Liver (tissue), 9 donors: Measurements from ENCODE around the gene PHF10. TPM values are rescaled to one million over a fixed set of nuclear protein-coding genes. Genes with fewer than 3 reads are reported as not detected.
A peak's percentile ranks its signal among the peaks of the same experiment; 100 is the strongest.

Experiments used
- DNase-seq: peaks from one replicate; pipeline ENCODE4 v3.0.0-alpha.2; 2017; ENCODE audit warnings: low spot score
- H3K27ac ChIP-seq, 2 donors: one replicate each; pipeline ENCODE4 v1.7.0; 2013; ENCODE audit warnings: inconsistent platforms in 2 of 2, low read length in 2 of 2, control low read depth in 1 of 2, low read depth in 1 of 2, mild to moderate bottlenecking in 1 of 2
- H3K27me3 ChIP-seq, 4 donors: one replicate each; pipeline versions ENCODE4 v1.6.1 to v1.7.0; 2013; ENCODE audit warnings: low read length in 3 of 4, inconsistent platforms in 1 of 4, mild to moderate bottlenecking in 1 of 4, moderate library complexity in 1 of 4; ENCODE audit not compliant: control insufficient read depth in 4 of 4, insufficient read depth in 4 of 4
- H3K36me3 ChIP-seq, 4 donors: one replicate each; pipeline versions ENCODE4 v1.6.1 to v1.7.0; 2013; ENCODE audit warnings: low read length in 3 of 4, mild to moderate bottlenecking in 3 of 4, low read depth in 1 of 4, moderate library complexity in 1 of 4; ENCODE audit not compliant: control insufficient read depth in 4 of 4, insufficient read depth in 3 of 4
- H3K4me1 ChIP-seq, 4 donors: one replicate each; pipeline versions ENCODE4 v1.6.1 to v1.7.0; 2013; ENCODE audit warnings: low read length in 3 of 4, mild to moderate bottlenecking in 3 of 4, moderate library complexity in 1 of 4; ENCODE audit not compliant: control insufficient read depth in 4 of 4, insufficient read depth in 4 of 4
- H3K4me3 ChIP-seq, 3 donors: one replicate each; pipeline versions ENCODE4 v1.6.1 to v1.7.0; 2013; ENCODE audit warnings: low read length in 3 of 3, control low read depth in 1 of 3, low read depth in 1 of 3, mild to moderate bottlenecking in 1 of 3
- H3K9ac ChIP-seq, 2 donors: one replicate each; pipeline ENCODE4 v1.7.0; 2013; ENCODE audit warnings: low read length in 2 of 2, mild to moderate bottlenecking in 2 of 2, moderate library complexity in 2 of 2, control low read depth in 1 of 2, low read depth in 1 of 2
- H3K9me3 ChIP-seq, 4 donors: one replicate each; pipeline versions ENCODE4 v1.6.1 to v1.7.0; 2013; ENCODE audit warnings: low read length in 3 of 4; ENCODE audit not compliant: control insufficient read depth in 4 of 4
- EGR1 ChIP-seq, 2 donors: IDR thresholded peaks; 2 replicates each; pipeline ENCODE4 v1.6.1; 2016 to 2018; ENCODE audit warnings: antibody characterized with exemption in 2 of 2, low read depth in 2 of 2
- FOXA2 ChIP-seq: IDR thresholded peaks from 2 replicates; pipeline ENCODE4 v1.6.1; 2016; ENCODE audit warnings: antibody characterized with exemption
- GABPA ChIP-seq, 2 donors: IDR thresholded peaks in 1 of 2; conservative IDR thresholded peaks in 1 of 2; 2 replicates each; pipeline ENCODE4 v1.6.1; 2016; ENCODE audit warnings: antibody characterized with exemption in 2 of 2, mild to moderate bottlenecking in 1 of 2, moderate library complexity in 1 of 2
- HNF4A ChIP-seq, 2 donors: conservative IDR thresholded peaks; 2 replicates each; pipeline ENCODE4 v1.6.1; 2016; ENCODE audit warnings: antibody characterized with exemption in 2 of 2, mild to moderate bottlenecking in 2 of 2
- HNF4G ChIP-seq: IDR thresholded peaks from 2 replicates; pipeline ENCODE4 v1.6.1; 2016; ENCODE audit warnings: antibody characterized with exemption
- JUND ChIP-seq, 2 donors: IDR thresholded peaks; 2 replicates each; pipeline ENCODE4 v1.6.1; 2016; ENCODE audit warnings: antibody characterized with exemption in 2 of 2
- MAX ChIP-seq: IDR thresholded peaks from 2 replicates; pipeline ENCODE4 v1.6.1; 2016; ENCODE audit warnings: antibody characterized with exemption
- NR2F2 ChIP-seq: IDR thresholded peaks from 2 replicates; pipeline ENCODE4 v1.6.1; 2016; ENCODE audit warnings: antibody characterized with exemption
- RXRA ChIP-seq, 2 donors: IDR thresholded peaks; 2 replicates each; pipeline ENCODE4 v1.6.1; 2017 to 2018; ENCODE audit warnings: antibody characterized with exemption in 2 of 2, mild to moderate bottlenecking in 1 of 2
- SP1 ChIP-seq: IDR thresholded peaks from 2 replicates; pipeline ENCODE4 v1.6.1; 2018; ENCODE audit warnings: antibody characterized with exemption, mild to moderate bottlenecking
- TAF1 ChIP-seq: conservative IDR thresholded peaks from 2 replicates; pipeline ENCODE4 v1.6.1; 2016; ENCODE audit warnings: antibody characterized with exemption, mild to moderate bottlenecking
- YY1 ChIP-seq: IDR thresholded peaks from 2 replicates; pipeline ENCODE4 v1.6.1; 2016; ENCODE audit warnings: antibody characterized with exemption, mild to moderate bottlenecking
- ZBTB33 ChIP-seq: IDR thresholded peaks from 2 replicates; pipeline ENCODE4 v1.6.1; 2016; ENCODE audit warnings: antibody characterized with exemption
- WGBS: extraction: QIAGEN DNeasy Blood & Tissue Kit; methylation state at CpG from one replicate; pipeline ENCODE4 v1.1.7; 2013; 5-methylcytosine and 5-hydroxymethylcytosine counted together
- polyA plus RNA-seq, 2 donors: library from polyadenylated mRNA; stranded (reverse) in 1 of 2; unstranded in 1 of 2; fragments of 200-250 nt in 1 of 2; fragments of >200 nt in 1 of 2; fragmentation: Nextera tagmentation in 1 of 2; extraction: Ambion mirVana in 1 of 2; gene quantifications; one replicate each; pipeline versions ENCODE4 v1.2.1 to v1.2.3, GENCODE V29; 2013 to 2015
- total RNA-seq, 2 donors: library from RNA; depleted of rRNA; stranded (reverse); fragments of >200 nt; gene quantifications; one replicate each; pipeline ENCODE4 v1.2.3, GENCODE V29; 2014
- donor health status: healthy.
- donor health status: healthy.
- donor health status: healthy.
- donor health status: healthy.
- donor health status: healthy.

Gene PHF10
- total and polyA plus RNA-seq, 4 donors, result 10.2 to 25.7 (median 18.6) TPM

DNA sequence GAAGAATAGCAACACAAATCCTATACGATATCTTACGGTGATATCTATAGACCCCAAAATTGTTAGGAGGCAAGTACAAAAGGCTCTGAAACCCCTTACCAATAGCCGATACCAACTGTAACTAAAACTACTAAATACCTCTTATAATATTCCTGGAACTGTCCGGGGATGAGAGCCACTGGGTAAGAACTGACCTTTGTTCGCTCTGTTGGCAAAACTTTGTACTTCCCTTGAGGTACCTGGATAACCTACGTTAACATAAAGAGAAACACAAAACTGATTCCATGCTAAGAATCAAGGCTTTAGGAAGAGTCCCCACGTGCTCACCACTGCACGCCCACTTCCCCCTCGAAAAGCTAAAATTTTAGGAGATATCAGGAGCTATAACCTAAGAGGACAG is 9.7 kb downstream of the PHF10 start:
- no peak for DNase-seq
- Histone ChIP-seq H3K36me3 (peaks cover 1 to 40% (median 26%) of the 10 kb centered on the region in 4 donors), H3K9ac (no peak overlapping the region), H3K4me1 (peaks cover 0 to 8% (median 0%) of the 10 kb centered on the region in 4 donors), H3K27me3 (no peaks in the 10 kb centered on the region), H3K4me3 (no peak overlapping the region), H3K9me3 (no peaks in the 10 kb centered on the region), H3K27ac (peak overlapping the region in 1 of 2 donors; percentile 23)
- TF ChIP-seq MAX (no peak), HNF4G (peak; percentile 64), GABPA (IDR thresholded peaks at IDR 0.05 in 1 of 2, conservative IDR thresholded peaks at IDR 0.05 in 1 of 2) (no peak), SP1 (peak; percentile 71), HNF4A (conservative IDR thresholded peaks at IDR 0.05) (peak; percentile 83 to 88), RXRA (IDR thresholded peaks at IDR 0.05) (peak in 1 of 2 donors; percentile 12)
- 75% methylated on average over 9 of the region's 9 CpGs for WGBS

- WGBS, result 97% methylated on average over 2 of the region's 2 CpGs
- Histone ChIP-seq H3K4me1 (peaks cover 0 to 8% (median 0%) of the 10 kb centered on the region in 4 donors), H3K4me3 (no peak overlapping the region), H3K27me3 (no peaks in the 10 kb centered on the region), H3K36me3 (peaks cover 1 to 40% (median 26%) of the 10 kb centered on the region in 4 donors), H3K27ac (peak overlapping the region in 1 of 2 donors; percentile 23), H3K9me3 (no peaks in the 10 kb centered on the region), H3K9ac (no peak overlapping the region)
- TF ChIP-seq FOXA2 (no peak), NR2F2 (no peak), GABPA (IDR thresholded peaks at IDR 0.05 in 1 of 2, conservative IDR thresholded peaks at IDR 0.05 in 1 of 2) (no peak), SP1 (no peak), JUND (IDR thresholded peaks at IDR 0.05) (no peak), HNF4A (conservative IDR thresholded peaks at IDR 0.05) (no peak), EGR1 (IDR thresholded peaks at IDR 0.05; ENCODE audit: low read depth in 2 of 2) (no peak), TAF1 (no peak), MAX (no peak)
- no peak for DNase-seq
Measured at GRCh38 chr6:169714178-169714577, 10.1 kb downstream of the PHF10 start.

DNA sequence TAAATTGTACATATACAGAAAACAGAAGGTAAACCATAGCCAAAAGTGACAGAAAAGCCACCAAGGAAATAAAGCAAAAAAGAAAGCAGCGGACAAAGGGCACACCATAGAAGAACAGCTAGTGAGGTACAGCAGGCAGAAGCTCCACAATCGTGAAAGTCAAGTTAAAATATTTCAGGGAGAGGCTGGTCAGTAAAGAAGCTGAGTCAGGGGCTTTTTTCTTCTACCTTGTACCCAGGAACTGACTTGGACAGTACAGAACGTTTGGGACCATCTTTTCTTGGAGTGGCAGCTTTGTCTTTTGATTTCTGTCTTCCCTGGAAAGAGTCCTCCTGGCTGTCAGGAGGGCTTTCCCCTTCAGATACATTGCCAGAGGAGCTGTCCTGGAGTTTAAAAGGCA is 14.3 kb downstream of the PHF10 start:
- Histone ChIP-seq H3K27me3 (no peaks in the 10 kb centered on the region), H3K27ac (no peak overlapping the region), H3K9me3 (no peaks in the 10 kb centered on the region), H3K9ac (no peak overlapping the region), H3K36me3 (peaks cover 1 to 32% (median 23%) of the 10 kb centered on the region in 4 donors), H3K4me3 (no peak overlapping the region), H3K4me1 (peaks cover 0 to 15% (median 2%) of the 10 kb centered on the region in 4 donors)
- 77% methylated on average over 3 of the region's 3 CpGs for WGBS
- TF ChIP-seq YY1 (no peak), ZBTB33 (no peak), HNF4A (conservative IDR thresholded peaks at IDR 0.05) (no peak), TAF1 (no peak)
- DNase-seq, result no peak
